ENCODE measurements around the gene CELF5. TPM values are rescaled to one million over a fixed set of nuclear protein-coding genes. Genes with fewer than 3 reads are reported as not detected.

Gene CELF5
- polyA plus RNA-seq (2013, experiment 1 of 2) = 16.6 TPM
- 17.4 TPM for polyA plus RNA-seq (2013, experiment 2 of 2)

GRCh38 chr19:3224346-3225168, at the start of gene CELF5:
CELF5 (plus strand) TSS chr19:3224661; CDS start chr19:3224740, 79 bp downstream.
- peaks cover 0 to 2% of the 10 kb centered on the region in 2 donors for H3K36me3 ChIP-seq (replicated peaks in 1 of 2; ENCODE audit: control insufficient read depth in 2 of 2, insufficient read depth in 2 of 2, low read length in 2 of 2)
- peak within 1 kb of the TSS; percentile 66 for H2BK5ac ChIP-seq (ENCODE audit: low read length)
- no peaks in the 10 kb centered on the region for H3K79me1 ChIP-seq (ENCODE audit: low read depth, low read length)
- no peak within 1 kb of the TSS for H4K8ac ChIP-seq (ENCODE audit: low read depth, low read length)
- H3K4ac ChIP-seq (ENCODE audit: low read length) = no peak within 1 kb of the TSS
- peak within 1 kb of the TSS; percentile 93 for H3K4me2 ChIP-seq (ENCODE audit: insufficient read depth, low read length, poor library complexity, severe bottlenecking)
- H3K27ac ChIP-seq (replicated peaks; ENCODE audit: low read length) = no peak within 1 kb of the TSS
- no peak within 1 kb of the TSS for H4K91ac ChIP-seq (ENCODE audit: low read depth, low read length, poor library complexity)
- H2BK15ac ChIP-seq (ENCODE audit: low read length) = no peak within 1 kb of the TSS
- no peak within 1 kb of the TSS for H2BK120ac ChIP-seq (ENCODE audit: low read depth, low read length)
- H3K27me3 ChIP-seq (ENCODE audit: control insufficient read depth in 3 of 3, insufficient read depth in 3 of 3, low read depth in 1 of 3, low read length in 3 of 3) = no peaks in the 10 kb centered on the region
- H3K23ac ChIP-seq (ENCODE audit: low read depth, low read length, poor library complexity) = no peak within 1 kb of the TSS
- peak within 1 kb of the TSS; percentile 41 for H2BK12ac ChIP-seq (ENCODE audit: low read length)
- peak; percentile 67 for DNase-seq (ENCODE audit: low spot score)
- H3K18ac ChIP-seq (ENCODE audit: low read length) = peak within 1 kb of the TSS; percentile 98
- peak within 1 kb of the TSS; percentile 60 for H3K9ac ChIP-seq (ENCODE audit: low read depth, low read length, poor library complexity)
- peak within 1 kb of the TSS; percentile 96 for H2AFZ ChIP-seq (ENCODE audit: low read length)
- no peak within 1 kb of the TSS for H3K14ac ChIP-seq (ENCODE audit: low read length)
- peaks cover 3 to 10% of the 10 kb centered on the region in 2 donors for H3K4me1 ChIP-seq (ENCODE audit: control insufficient read depth in 2 of 2, insufficient read depth in 1 of 2, low read depth in 1 of 2, low read length in 2 of 2)
- no peaks in the 10 kb centered on the region for H3K9me3 ChIP-seq (replicated peaks in 1 of 2; ENCODE audit: control insufficient read depth in 2 of 2, insufficient read depth in 1 of 2, low read depth in 1 of 2, low read length in 2 of 2)
- WGBS, 2 donors (ENCODE audit: extremely low coverage in 2 of 2, insufficient read length in 2 of 2, insufficient replicate concordance in 1 of 2) = no CpG with 5 or more reads among the region's 94 CpGs
- H2AK5ac ChIP-seq (ENCODE audit: low read depth, low read length) = peak within 1 kb of the TSS; percentile 93
- peak within 1 kb of the TSS; percentile 81 to 96 for H3K4me3 ChIP-seq (ENCODE audit: low read length in 2 of 2)

DNA sequence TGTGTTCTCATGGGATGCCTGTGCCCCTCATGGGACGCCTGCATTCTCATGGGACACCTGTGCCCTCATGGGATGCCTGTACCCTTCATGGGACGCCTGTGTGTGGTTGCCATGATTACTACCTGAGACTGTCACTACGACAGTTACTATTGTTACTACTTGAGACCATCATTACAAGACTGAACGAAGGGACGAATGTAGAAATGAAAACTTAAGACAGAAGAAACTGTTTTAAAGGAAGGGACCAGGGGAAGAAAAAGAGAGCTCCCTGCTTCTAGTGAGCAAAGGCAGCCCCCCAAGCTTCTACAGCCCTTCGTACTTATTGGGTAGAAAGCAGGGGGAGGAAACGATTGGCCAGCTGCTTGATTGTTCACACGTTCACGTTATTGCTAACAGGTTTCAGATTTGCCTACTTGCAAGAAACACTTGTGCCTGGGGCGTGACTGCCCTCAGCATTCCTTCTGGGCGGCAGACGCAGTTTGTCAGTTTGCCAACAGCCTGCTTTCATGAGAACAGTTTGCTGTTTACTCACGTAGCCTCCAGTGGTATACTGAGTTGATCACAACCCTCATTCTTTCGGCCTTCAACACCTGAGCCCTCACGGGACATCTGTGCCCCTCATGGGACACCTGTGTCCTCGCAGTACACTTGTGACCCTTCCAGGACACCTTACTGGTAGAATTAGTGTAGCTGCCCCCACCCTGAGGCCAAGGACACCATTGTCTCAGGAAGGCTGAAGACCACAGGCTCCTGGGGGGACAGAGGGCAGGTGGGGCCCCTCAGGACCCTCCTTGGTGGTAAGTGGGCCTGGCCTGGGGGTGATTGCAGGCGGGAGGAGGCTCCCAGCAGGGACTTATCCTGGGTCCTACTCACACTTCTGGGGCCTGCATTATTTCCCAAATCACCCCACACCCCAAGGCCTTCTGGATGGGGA, 48.4 kb upstream of the CELF5 start:
- Histone ChIP-seq H3K4me1 (ENCODE audit: control insufficient read depth in 2 of 2, insufficient read depth in 1 of 2, low read depth in 1 of 2, low read length in 2 of 2) (no peaks in the 10 kb centered on the region), H3K14ac (ENCODE audit: low read length) (no peak overlapping the region), H3K23ac (ENCODE audit: low read depth, low read length, poor library complexity) (no peak overlapping the region), H2BK5ac (ENCODE audit: low read length) (no peak overlapping the region), H2AK5ac (ENCODE audit: low read depth, low read length) (peak overlapping the region; percentile 84), H3K4ac (ENCODE audit: low read length) (no peak overlapping the region), H3K9ac (ENCODE audit: low read depth, low read length, poor library complexity) (no peak overlapping the region), H4K91ac (ENCODE audit: low read depth, low read length, poor library complexity) (no peak overlapping the region), H3K79me1 (ENCODE audit: low read depth, low read length) (no peaks in the 10 kb centered on the region), H3K36me3 (replicated peaks in 1 of 2; ENCODE audit: control insufficient read depth in 2 of 2, insufficient read depth in 2 of 2, low read length in 2 of 2) (no peaks in the 10 kb centered on the region), H4K8ac (ENCODE audit: low read depth, low read length) (no peak overlapping the region), H3K27me3 (ENCODE audit: control insufficient read depth in 3 of 3, insufficient read depth in 3 of 3, low read depth in 1 of 3, low read length in 3 of 3) (no peaks in the 10 kb centered on the region), H3K4me2 (ENCODE audit: insufficient read depth, low read length, poor library complexity, severe bottlenecking) (no peak overlapping the region), H3K18ac (ENCODE audit: low read length) (no peak overlapping the region), H3K4me3 (ENCODE audit: low read length in 2 of 2) (no peak overlapping the region), H2BK12ac (ENCODE audit: low read length) (no peak overlapping the region), H2AFZ (ENCODE audit: low read length) (no peak overlapping the region), H2BK15ac (ENCODE audit: low read length) (peak overlapping the region; percentile 85), H3K9me3 (replicated peaks in 1 of 2; ENCODE audit: control insufficient read depth in 2 of 2, insufficient read depth in 1 of 2, low read depth in 1 of 2, low read length in 2 of 2) (no peaks in the 10 kb centered on the region), H3K27ac (replicated peaks; ENCODE audit: low read length) (no peak overlapping the region), H2BK120ac (ENCODE audit: low read depth, low read length) (no peak overlapping the region)
- no CpG with 5 or more reads among the region's 17 CpGs for WGBS, 2 donors (ENCODE audit: extremely low coverage in 2 of 2, insufficient read length in 2 of 2, insufficient replicate concordance in 1 of 2)
- DNase-seq (ENCODE audit: low spot score) = no peak

DNA sequence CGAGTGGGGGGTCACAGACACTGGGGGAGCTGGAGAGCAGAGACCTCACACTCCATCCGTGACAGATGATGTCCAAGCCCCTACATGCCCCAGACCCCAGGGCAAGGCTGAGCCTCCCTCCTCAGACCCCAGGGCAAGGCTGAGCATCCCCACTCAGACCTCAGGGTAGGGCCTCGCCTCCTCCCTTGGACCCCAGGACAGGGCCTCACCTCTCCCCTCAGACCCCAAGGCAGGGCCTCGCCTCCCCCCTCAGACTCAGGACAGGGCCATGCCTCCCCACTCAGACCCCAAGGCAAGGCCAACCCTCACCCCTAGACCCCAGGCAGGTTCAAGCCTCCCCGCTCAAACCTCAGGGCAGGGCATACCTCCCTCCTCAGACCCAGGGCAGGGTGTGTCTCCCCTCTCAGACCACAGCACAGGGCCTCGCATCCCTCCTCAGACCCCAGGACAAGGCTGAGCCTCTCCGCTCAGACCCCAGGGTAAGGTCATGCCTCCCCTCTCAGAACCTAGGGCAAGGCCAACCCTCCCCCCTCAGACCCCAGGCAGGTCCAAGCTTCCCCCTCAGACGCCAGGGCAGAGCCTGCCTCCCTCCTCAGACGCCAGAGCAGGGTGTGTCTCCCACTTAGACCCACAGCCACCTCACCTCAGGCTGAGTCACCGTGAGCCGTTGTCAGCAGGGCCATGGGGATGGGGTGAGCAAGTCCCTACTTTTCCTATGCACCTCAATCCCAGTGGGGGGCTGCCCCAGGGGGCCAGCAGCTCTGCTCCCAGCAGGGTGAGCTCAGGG, 47.6 kb upstream of the CELF5 start:
- Histone ChIP-seq H3K23ac (ENCODE audit: low read depth, low read length, poor library complexity) (peak overlapping the region; percentile 89), H3K4me3 (ENCODE audit: low read length in 2 of 2) (no peak overlapping the region), H3K4ac (ENCODE audit: low read length) (no peak overlapping the region), H3K27ac (replicated peaks; ENCODE audit: low read length) (no peak overlapping the region), H4K91ac (ENCODE audit: low read depth, low read length, poor library complexity) (peak overlapping the region; percentile 53), H3K18ac (ENCODE audit: low read length) (peak overlapping the region; percentile 84), H2BK12ac (ENCODE audit: low read length) (peak overlapping the region; percentile 41), H3K4me1 (ENCODE audit: control insufficient read depth in 2 of 2, insufficient read depth in 1 of 2, low read depth in 1 of 2, low read length in 2 of 2) (no peaks in the 10 kb centered on the region), H3K27me3 (ENCODE audit: control insufficient read depth in 3 of 3, insufficient read depth in 3 of 3, low read depth in 1 of 3, low read length in 3 of 3) (no peaks in the 10 kb centered on the region), H3K79me1 (ENCODE audit: low read depth, low read length) (no peaks in the 10 kb centered on the region), H3K36me3 (replicated peaks in 1 of 2; ENCODE audit: control insufficient read depth in 2 of 2, insufficient read depth in 2 of 2, low read length in 2 of 2) (no peaks in the 10 kb centered on the region), H3K9me3 (replicated peaks in 1 of 2; ENCODE audit: control insufficient read depth in 2 of 2, insufficient read depth in 1 of 2, low read depth in 1 of 2, low read length in 2 of 2) (no peaks in the 10 kb centered on the region), H2BK120ac (ENCODE audit: low read depth, low read length) (peak overlapping the region; percentile 93), H2BK15ac (ENCODE audit: low read length) (peak overlapping the region; percentile 85), H2BK5ac (ENCODE audit: low read length) (peak overlapping the region; percentile 75), H3K14ac (ENCODE audit: low read length) (no peak overlapping the region), H2AK5ac (ENCODE audit: low read depth, low read length) (peak overlapping the region; percentile 84), H4K8ac (ENCODE audit: low read depth, low read length) (peak overlapping the region; percentile 6), H3K4me2 (ENCODE audit: insufficient read depth, low read length, poor library complexity, severe bottlenecking) (no peak overlapping the region), H2AFZ (ENCODE audit: low read length) (no peak overlapping the region), H3K9ac (ENCODE audit: low read depth, low read length, poor library complexity) (peak overlapping the region; percentile 12)
- DNase-seq (ENCODE audit: low spot score) = no peak
- WGBS, 2 donors (ENCODE audit: extremely low coverage in 2 of 2, insufficient read length in 2 of 2, insufficient replicate concordance in 1 of 2) = no CpG with 5 or more reads among the region's 11 CpGs
